HepG2 (cell line): ENCODE data around the gene INSR.

Source experiments
- BRF2 ChIP-seq: sonication (generic); formaldehyde crosslinking; IDR thresholded peaks from 2 replicates; pipeline ENCODE4 v1.8.1; 2022; ENCODE audit warnings: mild to moderate bottlenecking, missing genetic modification reagents
- MXI1 ChIP-seq: IDR thresholded peaks from 3 replicates; pipeline ENCODE4 v1.6.1; 2012; ENCODE audit warnings: low read depth, low read length, inconsistent platforms, borderline replicate concordance
- POGZ ChIP-seq: sonication (generic); formaldehyde crosslinking; IDR thresholded peaks from 2 replicates; pipeline ENCODE4 v1.4.0; 2020; ENCODE audit warnings: mild to moderate bottlenecking, missing genetic modification reagents
- POLR2A ChIP-seq, 2 experiments: IDR thresholded peaks; 2 replicates each; pipeline ENCODE4 v1.6.1; 2011; ENCODE audit warnings: low read depth in 2 of 2, low read length in 2 of 2, mild to moderate bottlenecking in 1 of 2, moderate library complexity in 1 of 2; ENCODE audit not compliant: insufficient read depth in 1 of 2
- SMC3 ChIP-seq: IDR thresholded peaks from 2 replicates; pipeline ENCODE4 v1.6.1; 2011; ENCODE audit warnings: low read length, improper control_type of control experiment
- TOPORS ChIP-seq: sonication (generic); formaldehyde crosslinking; IDR thresholded peaks from 2 replicates; pipeline ENCODE4 v1.8.0; 2023; ENCODE audit warnings: mild to moderate bottlenecking, missing genetic modification reagents
- ZBTB1 ChIP-seq: sonication (generic); formaldehyde crosslinking; IDR thresholded peaks from 2 replicates; pipeline ENCODE4 v1.4.0; 2020; ENCODE audit warnings: missing genetic modification reagents, borderline replicate concordance
- ZNF274 ChIP-seq: sonication (generic); formaldehyde crosslinking; IDR thresholded peaks from 2 replicates; pipeline ENCODE4 v1.5.1; 2020; ENCODE audit warnings: mild to moderate bottlenecking, missing genetic modification reagents
- ZNF331 ChIP-seq: sonication (generic); formaldehyde crosslinking; IDR thresholded peaks from 2 replicates; pipeline ENCODE4 v1.4.0; 2020; ENCODE audit warnings: missing genetic modification reagents
- ZNF354B ChIP-seq: sonication (generic); formaldehyde crosslinking; IDR thresholded peaks from 2 replicates; pipeline ENCODE4 v1.8.0; 2022; ENCODE audit warnings: mild to moderate bottlenecking, missing genetic modification reagents
- ZNF414 ChIP-seq: sonication (generic); formaldehyde crosslinking; IDR thresholded peaks from 2 replicates; pipeline ENCODE4 v1.5.0; 2020; ENCODE audit warnings: missing genetic modification reagents
- ZNF609 ChIP-seq: sonication (generic); formaldehyde crosslinking; IDR thresholded peaks from 2 replicates; pipeline ENCODE4 v1.4.0; 2020; ENCODE audit warnings: mild to moderate bottlenecking, missing genetic modification reagents, borderline replicate concordance
- ZNF670 ChIP-seq: sonication (generic); formaldehyde crosslinking; IDR thresholded peaks from 2 replicates; pipeline ENCODE4 v1.8.0; 2022; ENCODE audit warnings: mild to moderate bottlenecking, missing genetic modification reagents, borderline replicate concordance
- ZSCAN29 ChIP-seq: sonication (generic); formaldehyde crosslinking; conservative IDR thresholded peaks from 2 replicates; pipeline ENCODE4 v1.4.0; 2020; ENCODE audit warnings: mild to moderate bottlenecking, missing genetic modification reagents

DNA sequence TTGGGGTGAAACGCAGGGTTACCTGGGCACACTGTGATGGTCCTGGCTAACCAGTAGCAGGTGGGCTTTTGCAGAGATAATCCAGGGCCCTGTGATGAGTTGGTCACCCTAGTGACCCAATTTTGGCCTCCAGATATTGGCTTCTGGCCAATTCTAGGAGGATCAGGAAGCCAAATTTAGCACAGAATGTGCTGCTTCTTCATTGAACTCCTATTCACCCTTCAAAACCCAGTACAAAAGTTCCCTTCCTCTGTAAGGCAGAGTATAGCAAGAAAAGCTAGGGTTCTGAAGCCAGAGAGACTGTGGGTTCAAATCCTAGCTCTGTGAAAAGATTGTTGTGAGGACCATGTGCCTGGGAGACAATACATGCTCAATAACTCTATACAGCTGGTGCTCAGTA lies 70.8 kb downstream of the INSR start:
- TF ChIP-seq MXI1, result no peak
- no peak for TF ChIP-seq ZNF331 (CRISPR knock-in tag)
- no peak for TF ChIP-seq ZNF609 (CRISPR knock-in tag)
- no peak for TF ChIP-seq ZSCAN29
- TF ChIP-seq ZNF354B (CRISPR knock-in tag), result no peak
- no peak for TF ChIP-seq BRF2 (CRISPR knock-in tag)
- TF ChIP-seq ZNF670 (CRISPR knock-in tag), result no peak
- no peak for TF ChIP-seq POGZ
- no peak for TF ChIP-seq SMC3
- TF ChIP-seq ZBTB1, result no peak
- TF ChIP-seq POLR2A (IDR thresholded peaks at IDR 0.05; ENCODE audit: insufficient read depth in 1 of 2, low read depth in 2 of 2, low read length in 2 of 2), result no peak
- no peak for TF ChIP-seq ZNF274
- TF ChIP-seq ZNF414 (CRISPR knock-in tag), result no peak
- no peak for TF ChIP-seq TOPORS (CRISPR knock-in tag)
